GM21529 (cell line): ENCODE measurements around the gene ARHGAP42.
A peak's percentile ranks its signal among the peaks of the same experiment; 100 is the strongest.
"Not testable (repeated sequence)": the region's sequence is repeated elsewhere in the genome, so short reads cannot be mapped to it uniquely, and the experiment has no call there.

Experiments used
- ATAC-seq: cut with Tn5 transposase; IDR thresholded peaks from one replicate; pipeline ENCODE4 v1.9.1; 2021; ENCODE audit not compliant: unreplicated experiment

The ARHGAP42 gene

DNA sequence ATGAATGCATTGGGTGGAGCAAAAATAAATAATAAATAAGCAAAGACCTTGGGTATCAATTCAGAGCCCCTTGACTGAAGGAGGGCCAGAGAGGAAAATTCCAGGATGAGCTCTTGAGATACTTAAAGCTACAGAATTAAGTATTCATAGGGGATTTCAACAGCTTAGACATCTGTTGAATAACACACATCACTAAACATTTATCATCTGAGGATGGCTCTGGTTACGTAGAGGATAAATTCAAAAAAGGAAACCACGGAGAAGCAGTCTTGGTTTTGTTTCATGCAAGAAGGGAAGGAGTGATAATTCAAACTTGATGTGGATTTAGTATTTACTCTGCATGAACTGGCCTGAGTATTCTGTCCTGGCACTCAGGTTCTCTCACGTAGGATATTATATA, 29.8 kb downstream of the ARHGAP42 start:
- ATAC-seq = no peak

DNA sequence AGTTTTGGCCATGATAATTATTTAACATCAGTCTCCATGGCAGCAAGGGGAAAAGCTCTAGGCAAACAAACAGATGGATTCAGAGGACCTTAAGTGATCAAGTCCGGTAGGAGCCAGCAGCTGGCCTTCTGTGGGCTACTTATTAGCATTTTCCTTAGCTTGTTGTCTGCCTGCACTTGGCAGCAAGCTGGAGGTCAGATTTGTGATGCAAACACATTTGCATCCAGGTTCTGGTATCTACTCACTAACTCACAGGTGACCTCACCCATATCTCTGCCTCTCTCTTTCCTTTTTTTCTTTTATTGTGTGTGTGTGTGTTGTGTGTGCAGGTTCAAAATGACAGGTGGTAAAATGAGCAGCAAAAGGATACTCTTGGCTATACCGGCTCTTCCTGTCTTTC, 32.3 kb downstream of the ARHGAP42 start:
- ATAC-seq = peak; percentile 43

DNA sequence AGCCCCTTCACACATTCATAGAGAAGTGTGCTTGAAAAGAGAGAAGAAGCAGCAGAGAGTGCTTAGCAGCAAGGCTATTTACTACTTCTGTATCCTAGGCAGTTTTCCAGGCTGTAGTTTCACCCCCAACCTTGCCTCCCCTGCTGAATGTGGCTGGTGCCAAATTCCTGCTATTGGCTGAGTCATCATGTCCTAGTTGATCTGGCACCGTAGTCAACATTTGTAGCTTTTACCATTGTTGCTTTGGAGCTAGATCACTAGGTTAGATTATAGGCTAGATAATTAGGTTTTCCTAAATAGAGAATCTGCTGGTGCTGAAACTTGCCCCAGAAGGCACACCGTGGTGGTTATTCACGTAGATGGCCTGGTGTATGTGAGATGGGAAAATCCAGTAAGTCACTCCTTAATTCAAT, 32.7 kb downstream of the ARHGAP42 start:
- no peak for ATAC-seq

DNA sequence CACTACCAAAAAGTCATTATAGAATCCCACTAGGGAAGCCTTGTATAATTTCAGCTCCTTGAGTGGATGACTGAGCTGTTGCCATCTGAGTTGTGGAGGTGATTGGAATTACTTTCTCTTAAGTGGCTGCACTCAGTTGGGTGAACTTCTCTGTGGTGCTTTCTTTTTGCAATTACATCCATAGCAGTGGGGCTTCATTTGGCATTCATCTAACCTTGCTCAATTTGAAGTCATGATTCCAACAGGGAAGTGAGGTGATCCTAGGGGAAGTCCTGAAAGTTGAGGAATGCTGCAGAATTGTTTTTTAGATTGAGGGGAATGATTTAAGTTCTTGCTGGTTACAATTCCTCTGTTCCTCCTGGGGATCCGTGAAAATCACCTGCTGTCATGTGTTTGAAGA, 39.6 kb downstream of the ARHGAP42 start:
- no peak for ATAC-seq

DNA sequence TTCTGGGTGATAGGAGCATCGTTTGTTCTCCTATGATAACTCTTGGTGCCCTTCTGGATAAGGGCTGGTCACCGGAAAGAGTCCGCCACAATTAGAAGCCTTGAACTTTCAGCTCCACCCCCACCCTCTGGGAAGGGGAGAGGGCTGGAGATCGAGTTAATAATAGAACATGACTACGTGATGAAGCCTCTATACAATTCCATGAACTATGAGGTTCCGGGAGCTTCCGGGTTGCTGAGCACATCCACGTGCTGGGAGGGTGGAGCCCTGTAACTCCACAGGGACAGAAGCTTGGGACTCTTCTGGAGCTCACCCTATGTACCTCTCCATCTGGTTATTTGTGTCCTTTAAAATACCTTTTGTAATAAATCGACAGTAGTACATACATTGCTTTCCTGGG, 40.3 kb downstream of the ARHGAP42 start:
- no peak for ATAC-seq

DNA sequence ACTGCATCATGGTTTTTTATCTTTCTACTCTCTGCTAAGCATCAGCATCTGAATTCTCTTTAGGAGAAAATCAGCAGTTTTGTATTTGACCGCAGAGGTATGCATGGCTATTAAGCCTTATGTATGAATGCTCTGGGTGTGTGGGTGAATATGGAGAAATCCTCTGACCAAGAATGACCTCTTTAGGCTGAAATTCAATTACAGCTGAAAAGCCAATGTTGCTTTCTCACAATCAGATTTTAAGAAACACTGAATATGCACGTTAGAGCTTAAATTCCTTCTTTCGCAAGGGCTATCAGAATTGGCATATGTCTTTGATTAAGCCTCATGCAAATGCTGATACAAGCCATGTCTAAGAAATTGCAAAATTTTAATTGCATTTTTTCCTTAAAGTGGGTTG, 43.2 kb downstream of the ARHGAP42 start:
- ATAC-seq = no peak

DNA sequence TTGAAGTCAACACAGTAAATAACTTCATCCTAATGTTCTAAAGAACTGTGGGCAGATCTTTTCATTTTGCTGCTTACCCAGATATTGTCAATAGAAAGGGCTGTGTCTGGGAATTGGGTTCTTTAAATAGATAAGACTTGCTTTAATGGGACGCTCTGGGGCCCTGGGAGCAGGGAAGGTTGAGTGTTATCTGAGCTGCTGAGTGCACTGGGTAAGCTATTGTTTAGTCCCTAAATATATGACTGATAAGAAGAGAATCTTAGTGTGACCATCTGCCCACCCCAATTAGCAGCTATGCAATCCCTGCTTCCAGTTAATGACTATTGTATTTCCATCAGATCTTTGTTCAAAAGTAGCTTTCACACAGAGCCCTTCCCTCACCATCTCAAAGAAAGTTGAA, 44.4 kb downstream of the ARHGAP42 start:
- no peak for ATAC-seq

DNA sequence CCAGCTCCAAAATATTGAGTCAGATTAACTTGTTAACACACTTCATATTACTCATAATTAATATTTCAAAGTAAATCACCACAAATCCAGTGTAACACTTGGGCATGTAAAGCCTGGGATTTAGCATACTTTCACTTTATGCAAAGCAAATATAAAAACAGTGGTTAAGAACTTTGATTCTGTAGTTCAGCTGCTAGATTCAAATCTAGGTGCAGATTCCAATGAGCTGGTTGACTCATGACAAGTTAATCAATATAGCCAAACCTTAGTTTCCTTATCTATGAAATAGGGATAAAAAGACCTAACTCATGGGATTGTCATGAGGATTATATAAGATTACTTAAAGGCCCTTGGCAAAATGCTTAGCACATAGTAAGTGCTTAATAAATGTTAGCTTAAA, 45.9 kb downstream of the ARHGAP42 start:
- ATAC-seq = no peak

DNA sequence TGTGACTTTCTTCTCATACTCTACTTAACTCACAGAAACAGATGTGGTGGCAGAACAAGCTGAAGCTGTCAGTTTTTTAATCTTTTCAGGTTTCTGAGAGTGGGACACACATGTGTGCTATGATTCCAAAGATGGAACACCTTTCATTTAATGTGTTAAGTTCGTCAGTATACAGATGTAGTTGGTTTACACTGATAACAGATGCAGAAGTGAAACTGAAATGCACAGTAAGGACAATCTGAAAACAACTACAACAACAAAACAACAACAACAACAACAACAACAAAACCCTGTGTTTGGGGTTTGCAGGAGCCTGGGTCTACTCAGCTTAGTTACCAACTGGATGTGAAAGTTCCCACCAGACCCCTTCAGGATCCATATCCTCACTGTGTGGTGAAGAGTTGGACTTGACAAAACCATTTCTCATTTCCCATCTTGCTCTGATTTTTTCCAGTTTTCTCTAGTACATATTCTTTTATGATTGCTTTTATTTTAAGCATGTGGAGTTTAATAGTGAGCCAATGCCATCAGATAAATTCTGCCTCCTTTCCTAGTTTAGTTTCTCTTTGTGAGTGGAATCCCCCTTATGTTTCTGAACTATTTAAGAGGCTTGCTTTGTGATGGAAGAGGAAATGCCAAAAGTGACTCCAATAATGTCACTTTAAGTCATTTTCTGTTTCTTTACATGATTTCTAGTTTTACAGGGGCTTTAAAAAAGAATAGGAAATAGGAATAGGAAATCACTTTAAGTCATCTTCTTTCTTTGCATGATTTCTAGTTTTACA, 47.8 kb downstream of the ARHGAP42 start:
- ATAC-seq = peak; percentile 69

DNA sequence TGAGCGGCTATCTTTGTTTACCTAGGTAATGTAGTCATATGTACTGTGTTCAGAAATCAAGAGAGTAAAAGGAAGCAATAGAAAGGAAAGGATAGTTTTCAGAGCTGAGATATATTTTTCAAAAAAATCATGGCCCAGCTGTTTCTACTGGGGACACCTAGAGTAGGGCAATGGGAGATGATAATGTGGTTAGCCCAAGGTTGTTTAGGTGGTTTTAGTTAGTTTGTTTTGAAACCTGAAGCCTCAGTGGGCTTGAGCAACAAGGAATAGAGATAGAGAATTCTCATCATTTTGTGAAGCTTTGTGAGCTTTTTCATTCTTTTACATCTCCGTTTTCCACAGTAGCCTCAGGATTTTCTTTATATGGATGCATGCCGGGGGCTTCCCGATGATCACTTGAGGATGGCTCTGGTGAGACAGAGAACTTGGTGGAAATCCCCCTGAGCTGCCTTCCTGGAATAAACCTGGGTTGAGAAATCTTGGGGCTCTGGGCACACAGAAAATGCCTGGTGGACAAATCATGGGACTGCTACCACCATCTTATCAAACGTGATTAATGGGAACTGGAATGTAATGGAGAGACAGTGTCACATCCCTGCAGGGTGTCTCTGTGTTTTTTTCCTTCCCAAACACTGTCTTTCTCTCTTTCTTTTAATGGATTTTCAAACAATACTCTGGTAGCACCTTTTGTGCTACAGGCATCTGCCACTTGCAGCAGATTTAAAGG, 49.0 kb downstream of the ARHGAP42 start:
- no peak for ATAC-seq

DNA sequence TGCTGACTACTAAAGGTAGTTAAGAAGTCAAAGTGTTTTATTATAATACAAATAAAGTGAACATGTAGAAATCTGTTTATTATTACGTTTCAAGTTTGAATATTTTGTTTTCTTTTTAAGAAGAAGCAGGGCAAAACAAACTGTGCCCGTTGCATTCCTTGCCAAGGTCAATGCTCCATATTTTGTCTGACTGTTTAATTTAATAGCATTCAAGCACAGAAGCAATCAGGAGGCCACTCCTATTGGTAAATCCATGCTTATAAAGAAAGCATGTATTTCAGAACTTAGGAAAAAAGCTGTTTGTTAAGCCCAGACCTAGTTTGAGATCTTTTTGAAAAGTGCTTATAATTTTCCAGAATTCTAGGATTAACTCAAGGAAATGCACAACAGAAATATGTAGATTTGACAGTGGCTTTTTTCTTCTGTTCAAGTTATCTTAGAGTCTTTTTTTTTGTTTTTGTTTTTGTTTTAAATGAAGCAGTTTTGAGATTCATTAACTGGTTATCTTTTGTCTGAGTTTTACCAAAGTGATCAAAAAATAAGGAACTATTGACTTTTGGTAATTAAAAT, 51.7 kb downstream of the ARHGAP42 start:
- no peak for ATAC-seq

DNA sequence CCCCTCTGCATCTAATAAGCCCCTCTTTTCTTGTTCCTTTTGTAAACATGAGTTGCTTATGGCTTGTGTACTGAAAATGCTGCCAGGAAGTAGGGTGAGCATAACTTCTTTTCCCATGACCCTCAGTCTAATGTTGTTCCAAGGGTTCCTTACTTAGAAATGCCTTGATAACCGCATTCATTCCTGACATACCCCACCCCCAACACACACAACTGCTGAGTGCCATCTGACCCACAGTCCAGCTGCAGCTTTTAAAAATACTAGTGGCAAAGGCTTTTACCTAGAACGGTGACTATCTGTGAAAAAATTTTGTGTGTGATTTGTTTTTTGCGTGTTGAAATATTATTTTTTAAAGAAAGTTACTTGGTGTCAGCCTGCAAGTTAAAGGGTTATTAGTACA, 52.6 kb downstream of the ARHGAP42 start:
- ATAC-seq = no peak

DNA sequence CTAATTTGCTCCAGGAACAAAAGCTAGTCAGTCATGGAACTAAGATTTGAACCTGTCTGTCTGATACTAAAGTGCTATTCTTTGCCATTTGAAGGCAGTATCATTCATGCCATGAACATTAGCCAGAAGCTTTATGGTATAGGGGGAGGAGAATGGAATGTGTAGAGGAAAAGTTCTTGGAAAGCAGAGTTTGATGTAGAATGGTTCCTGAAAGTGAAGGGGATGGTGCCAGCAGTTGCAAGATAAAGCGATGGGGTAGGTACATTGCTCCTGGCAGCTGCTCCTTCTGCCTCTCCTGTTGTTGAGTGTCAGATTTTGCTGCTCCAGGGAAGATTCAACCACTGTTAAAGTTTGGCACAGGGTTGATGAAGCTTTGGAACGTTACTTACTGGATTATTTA, 53.4 kb downstream of the ARHGAP42 start:
- ATAC-seq = no peak

DNA sequence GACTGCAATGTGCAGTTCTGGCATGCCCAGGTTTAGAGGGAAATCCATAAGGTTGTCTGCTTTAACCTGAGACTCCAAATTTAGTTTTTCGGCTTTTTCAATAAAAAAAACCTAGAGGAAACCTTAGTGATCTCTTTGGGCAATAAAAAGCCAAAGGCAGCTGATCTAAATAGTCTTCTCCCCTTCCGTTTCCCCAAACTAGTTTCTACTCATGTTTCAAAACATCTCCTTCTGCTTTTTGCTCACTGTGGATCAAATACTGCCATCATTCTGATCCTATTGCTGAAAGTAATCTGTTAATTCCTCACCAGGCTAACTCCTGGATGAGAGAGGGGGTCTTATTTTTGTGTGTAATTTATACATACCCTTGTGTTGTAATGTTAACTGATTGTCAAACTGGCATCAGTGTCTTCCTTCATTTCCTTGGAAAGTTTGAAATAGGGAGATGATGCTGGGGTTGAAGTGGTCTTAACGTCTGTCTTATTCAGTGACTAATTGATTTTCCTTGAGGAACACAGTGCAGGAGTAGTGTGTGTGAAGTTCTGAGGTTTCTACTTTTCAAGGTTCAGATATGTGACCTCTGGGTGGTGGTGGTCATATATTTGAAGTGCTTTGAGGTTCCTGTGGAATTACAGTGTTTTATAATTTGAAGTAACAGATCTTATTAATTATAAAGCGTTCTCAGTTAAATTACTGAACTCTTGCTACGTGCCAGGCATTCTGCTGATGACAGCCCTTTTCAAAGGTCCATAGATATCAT, 55.0 kb downstream of the ARHGAP42 start:
- no peak for ATAC-seq

DNA sequence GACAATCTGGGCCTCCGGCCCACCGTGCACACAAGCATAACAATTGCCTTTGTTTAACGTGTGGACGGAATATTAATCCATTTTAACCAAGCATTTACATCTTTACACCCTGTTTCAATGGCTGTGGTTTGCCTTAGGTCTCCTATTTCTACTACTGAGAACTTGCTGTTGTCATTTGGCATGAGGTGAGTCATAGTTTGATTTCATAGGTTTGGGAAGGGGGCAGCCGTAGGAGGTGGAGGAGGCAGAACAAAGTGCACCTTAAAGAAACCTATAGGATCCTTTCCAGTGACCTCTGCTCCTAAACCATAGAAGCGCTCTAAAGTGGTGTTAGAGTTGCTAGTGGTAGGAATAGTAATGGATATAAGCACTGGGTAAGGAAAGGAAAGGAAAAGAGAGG, 59.4 kb downstream of the ARHGAP42 start:
- ATAC-seq = no peak

DNA sequence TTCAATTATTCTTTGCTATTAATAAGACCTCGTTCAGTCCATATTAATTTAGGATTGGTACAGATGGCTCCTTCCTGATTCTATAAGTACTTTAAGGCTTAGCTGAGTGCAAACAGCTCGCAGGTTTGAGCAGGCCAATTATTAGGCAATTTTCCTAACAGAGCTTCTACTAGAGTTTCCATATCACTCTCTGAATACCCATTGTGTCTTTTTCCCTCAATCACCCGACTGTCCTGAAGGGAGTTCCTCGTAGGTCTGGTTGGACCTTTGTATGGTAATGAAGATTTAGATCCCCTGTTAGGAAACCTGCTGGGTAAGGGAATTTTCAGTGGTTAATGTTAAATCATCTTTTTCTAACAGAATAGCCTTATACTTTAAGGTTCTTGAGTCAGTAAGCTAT, 61.1 kb downstream of the ARHGAP42 start:
- no peak for ATAC-seq

DNA sequence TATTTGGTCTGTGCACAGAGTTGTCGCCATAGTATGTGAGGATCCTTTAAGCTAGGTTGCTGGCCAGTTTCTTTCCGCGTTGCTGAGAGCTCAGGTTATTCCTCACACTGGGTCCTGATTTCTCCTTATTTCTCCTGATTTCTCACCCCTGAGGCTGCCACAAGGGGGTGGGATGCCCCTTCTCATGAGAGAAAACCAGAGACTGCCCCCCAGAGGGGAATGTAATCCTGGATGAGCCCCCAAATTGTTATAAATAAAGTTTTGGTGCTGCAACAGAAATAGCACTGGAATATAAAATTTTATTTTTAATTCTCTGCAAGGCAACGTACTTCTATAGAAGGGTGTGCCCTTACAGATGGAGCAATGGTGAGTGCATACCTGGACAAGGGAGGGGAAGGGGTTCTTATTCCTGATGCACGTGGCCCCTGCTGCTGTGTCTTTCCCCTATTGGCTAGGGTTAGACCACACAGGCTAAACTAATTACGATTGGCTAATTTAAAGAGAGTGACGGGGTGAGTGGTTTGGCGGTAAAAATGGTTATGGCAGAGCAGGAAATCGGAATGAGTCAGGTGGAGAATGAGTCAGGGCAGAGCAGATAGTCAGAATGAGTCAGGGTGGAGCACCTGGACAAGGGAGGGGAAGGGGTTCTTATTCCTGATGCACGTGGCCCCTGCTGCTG, 62.9 kb downstream of the ARHGAP42 start:
- ATAC-seq = not testable (repeated sequence)

DNA sequence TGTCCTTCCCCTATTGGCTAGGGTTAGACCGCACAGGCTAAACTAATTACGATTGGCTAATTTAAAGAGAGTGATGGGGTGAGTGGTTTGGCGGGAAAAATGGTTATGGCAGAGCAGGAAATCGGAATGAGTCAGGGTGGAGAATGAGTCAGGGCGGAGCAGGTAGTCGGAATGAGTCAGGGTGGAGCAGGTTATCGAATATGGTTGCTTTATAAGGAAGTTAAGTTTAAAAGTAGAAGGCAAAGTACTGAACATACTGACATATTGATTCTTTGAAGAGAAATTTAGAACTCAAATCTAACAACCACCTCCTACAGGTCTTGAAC, 63.4 kb downstream of the ARHGAP42 start:
- ATAC-seq = not testable (repeated sequence)

DNA sequence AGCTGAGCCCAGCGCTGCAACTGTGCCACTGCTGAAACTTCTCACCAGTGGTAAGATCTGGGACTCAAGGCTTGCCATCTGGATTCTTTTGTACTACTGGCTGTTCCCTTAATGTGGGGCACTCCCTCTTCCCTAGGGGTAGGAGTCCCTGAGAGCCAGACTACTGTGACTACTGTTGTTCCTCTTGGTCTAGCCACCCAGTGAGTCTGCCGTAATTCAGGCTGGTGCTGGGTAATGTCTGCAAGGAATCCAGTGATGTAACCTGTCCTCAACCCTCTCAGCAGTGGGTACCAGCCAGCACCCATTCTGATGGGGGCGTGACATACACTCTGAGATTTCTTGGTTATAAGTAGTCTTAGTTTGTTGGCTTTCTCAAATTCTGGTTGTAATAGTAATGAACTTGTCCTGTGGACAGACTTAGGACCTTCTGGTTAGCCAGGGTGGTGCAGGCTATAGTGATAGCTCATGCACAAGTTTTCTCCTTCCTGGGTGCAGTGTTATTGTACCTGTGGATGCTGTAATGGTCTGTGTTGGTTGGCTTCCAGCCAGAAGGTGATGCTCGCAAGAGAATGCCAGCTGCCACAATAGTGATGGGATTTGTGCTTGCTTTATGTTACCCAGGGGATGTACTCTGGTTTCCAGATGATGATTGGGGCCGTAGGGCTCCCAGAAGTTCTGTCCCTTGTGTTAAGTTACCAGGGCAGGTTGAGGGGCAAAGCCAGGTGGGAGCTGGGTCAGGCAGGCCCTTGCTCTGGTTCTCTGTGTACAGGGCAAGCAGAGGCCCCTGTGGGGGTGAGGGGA, 65.5 kb downstream of the ARHGAP42 start:
- no peak for ATAC-seq

DNA sequence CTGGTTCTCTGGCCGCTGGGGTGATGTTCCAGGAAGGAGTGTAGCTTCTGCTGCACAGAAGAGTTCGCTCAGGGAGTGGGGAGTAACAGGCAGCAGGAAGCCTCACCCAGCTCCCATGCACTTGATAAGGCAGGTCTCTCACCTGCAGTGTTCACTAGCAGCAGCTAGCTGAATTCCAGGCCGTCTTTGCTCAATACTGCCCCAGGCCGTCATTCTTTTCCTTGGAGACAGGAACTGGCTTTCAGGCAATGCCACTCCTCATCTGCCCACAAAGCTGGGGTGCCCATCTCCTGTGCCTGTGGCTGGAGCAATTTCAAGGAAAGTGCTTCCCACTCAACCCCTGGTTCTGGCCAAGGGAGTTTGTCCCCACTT, 66.1 kb downstream of the ARHGAP42 start:
- ATAC-seq = no peak
